COLO829 (cell line): Measurements from ENCODE around the gene SRPK3.
"Not testable (repeated sequence)": the region's sequence is repeated elsewhere in the genome, so short reads cannot be mapped to it uniquely, and the experiment has no call there.

ENCODE experiments used
- DNase-seq: peaks from one replicate; pipeline ENCODE4 v3.0.0; 2012; ENCODE audit warnings: low spot score

SRPK3 gene

DNA sequence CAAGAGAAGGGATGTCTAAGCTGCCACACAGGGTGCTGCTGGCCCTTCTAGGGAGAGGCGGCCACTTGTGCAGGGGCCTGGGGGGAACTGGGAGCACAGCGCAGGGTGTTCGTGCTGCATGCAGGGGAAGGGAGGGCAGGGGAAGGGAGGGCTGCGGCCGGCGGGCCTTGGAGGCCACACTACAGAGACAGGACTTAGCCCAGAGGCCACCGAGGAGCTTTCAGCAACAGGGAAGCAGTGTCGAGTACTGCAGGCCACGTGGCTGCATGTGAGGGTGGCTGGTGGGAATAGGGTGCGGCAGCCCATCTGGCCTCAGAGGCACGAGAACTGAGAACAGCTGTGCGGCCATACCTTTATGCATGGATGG lies 35.8 kb upstream of the SRPK3 start:
- DNase-seq: not testable (repeated sequence)

DNA sequence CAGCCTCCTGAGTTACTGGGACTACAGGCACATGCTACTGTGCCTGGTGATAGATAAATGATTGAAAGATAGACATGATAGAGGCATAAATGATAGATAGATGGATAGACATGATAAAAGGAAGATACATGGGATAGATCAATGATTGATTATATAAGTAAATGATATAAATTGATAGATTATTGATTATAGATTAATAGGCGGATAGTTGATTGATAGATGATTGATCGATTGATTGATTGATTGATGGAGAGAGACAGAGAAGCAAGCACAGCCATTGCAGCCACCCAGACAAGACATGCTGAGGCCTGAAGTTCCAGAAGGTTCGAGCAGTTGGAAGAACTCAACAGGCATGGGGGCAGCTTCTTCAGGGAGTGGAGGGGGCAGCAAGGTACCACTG lies 34.5 kb upstream of the SRPK3 start:
- no peak for DNase-seq

DNA sequence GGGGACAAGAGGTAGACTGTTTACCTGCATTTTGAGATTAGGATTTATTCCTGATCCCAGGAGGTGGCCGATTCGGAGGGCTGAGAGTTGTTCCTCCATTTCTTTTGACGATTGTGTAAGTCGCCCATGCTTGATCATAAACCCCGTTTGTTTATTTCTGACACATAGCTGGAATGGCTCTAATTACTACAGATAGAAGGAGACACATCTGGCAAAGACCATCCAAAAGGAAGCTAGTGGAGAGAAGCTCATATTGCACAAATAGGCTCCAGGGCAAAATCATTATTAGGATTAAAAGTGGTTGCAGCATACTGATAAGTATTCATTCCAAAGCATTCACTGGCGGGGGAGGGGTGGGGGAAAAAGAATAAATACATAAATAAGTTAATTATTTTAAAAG lies 33.9 kb upstream of the SRPK3 start:
- DNase-seq: not testable (repeated sequence)

DNA sequence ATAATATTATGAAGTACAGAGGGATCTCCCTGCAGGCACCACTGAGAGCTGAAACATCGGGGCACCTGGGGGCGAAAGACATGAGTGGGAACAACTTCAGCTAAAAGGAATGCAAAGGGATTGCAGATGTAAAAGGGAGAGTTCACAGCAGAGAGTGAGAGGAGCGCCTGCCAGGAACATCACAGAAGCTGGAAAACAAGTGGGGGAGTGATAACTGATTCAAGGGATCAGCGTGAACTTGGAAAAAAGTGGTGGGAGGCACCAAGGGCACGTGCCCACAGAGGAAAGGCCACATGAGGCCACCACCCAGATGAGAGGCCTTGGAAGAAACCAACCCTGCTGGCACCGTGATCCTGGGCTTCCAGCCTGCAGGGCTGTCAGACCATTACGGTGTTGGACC lies 31.8 kb upstream of the SRPK3 start:
- not testable (repeated sequence) for DNase-seq

DNA sequence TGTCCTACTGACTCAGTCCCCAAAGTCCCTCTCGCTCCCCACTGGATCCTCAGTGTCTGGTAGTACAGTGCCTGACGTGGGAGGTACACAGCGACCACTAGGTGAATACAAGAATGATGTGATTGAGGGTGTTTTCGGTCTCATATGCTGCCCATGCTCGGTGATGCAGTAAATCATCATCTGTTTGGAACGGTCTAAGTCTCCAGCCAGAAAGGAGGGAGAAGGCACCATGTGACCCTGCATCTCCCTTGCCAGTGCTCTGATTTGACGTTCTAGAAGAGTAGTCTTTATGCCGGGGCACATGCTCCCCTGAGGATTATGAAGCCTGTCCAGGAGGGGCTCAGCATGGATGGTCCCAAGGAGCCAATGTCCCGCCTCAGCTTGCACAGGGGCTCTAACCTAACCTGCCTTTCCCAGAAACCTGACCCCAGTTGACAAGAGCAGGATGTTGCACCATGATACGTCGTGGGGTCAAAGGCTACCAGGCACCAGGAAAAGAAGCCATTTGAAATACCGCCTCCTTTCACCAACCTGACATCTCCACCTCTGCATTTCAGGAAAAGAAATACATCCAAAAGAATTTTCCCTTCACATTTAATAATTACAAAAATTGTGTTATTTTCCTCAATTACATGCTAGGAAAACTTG lies 30.6 kb upstream of the SRPK3 start:
- no peak for DNase-seq

DNA sequence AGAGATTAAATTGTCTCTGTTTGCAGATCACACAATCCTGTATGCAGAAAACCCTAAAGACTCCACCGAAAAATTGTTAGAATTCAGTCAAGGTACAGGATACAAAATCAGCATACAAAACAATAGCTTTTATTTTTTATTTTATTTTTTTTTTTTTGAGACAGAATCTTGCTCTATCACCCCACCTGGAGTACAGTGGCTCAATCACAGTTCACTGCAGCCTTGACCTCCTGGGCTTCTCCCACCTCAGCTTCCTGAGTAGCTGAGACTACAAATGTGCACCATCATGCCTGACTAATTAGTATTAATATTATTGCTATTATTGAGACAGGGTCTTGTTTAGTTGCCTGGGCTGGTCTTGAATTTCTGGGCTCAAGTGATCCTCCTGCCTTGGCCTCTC lies 25.7 kb upstream of the SRPK3 start:
- DNase-seq: no peak

DNA sequence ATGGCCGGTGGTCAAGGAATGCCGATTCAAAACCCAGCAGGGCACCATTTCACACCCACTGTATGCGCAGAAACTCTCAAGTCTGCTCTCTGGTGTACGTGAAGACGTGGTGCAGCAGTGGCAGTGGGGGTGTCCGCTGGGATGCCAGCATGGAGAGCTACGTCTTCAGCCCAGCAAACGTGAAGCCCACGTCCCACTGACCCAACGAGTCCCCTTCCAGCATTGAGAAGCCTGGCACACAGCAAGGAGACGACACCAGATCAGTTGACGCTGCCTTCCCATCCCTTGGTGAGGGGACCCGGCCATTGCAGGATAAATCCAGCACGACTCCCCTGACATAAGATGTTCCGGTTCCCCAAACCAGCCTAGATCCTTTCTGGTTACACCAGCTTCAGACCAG lies 19.0 kb upstream of the SRPK3 start:
- DNase-seq: no peak

DNA sequence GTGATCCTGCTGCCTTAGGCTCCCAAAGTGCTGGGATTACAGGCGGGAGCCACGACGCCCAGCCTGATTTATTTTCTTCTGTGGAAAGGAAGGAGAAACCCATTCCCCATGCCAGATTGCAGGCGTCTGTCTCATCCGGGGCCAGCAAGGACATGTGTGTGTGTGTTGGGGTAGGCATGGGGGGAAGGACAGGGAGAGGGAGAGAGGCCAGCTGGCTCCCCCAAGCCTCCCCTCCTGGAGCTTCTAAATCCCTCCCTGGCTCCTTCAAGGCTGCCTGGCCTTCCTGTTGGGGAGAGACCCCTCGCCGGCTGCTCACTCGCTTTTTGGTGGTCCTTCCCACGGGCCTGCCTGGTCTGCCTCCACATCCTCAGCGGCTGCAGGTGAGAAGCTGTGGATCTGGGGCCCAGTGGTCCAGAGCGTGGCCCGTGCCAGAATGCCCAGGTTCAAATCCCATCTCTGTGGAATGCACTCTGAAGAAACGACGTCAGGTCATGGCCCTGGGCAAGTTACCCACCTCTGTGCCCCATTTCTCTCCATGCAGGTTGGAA lies 18.1 kb upstream of the SRPK3 start:
- DNase-seq: no peak

DNA sequence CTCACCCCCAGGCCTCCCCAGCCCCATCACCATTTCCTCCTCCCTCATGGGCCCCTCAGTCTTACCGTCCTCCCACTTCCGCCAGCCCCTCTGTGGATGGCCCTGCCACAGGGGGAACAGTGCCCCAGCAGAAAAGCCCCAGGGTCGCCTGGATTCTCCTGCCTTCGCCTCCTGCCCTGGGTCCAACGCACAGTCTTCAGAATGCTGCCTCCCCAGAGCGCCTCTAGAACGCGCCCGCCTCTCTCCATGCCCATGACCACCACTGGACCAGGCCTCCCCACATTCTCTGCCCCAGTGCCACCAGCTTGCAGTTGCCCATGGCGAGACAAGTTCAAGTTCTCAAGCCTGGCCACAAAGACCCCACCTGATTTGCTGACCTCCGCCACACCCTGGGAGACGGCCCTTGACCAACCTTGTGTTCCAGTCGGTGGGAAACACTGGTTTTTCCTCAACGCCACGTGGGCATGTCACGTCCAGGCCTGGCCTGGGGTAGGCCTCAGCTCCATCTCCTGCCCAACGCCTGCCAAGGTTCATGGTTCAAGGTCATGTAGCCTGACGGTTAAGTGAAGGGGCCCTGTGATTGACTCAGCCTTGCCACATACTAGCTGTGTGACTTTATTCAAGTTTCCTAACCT lies 17.4 kb upstream of the SRPK3 start:
- DNase-seq: no peak

DNA sequence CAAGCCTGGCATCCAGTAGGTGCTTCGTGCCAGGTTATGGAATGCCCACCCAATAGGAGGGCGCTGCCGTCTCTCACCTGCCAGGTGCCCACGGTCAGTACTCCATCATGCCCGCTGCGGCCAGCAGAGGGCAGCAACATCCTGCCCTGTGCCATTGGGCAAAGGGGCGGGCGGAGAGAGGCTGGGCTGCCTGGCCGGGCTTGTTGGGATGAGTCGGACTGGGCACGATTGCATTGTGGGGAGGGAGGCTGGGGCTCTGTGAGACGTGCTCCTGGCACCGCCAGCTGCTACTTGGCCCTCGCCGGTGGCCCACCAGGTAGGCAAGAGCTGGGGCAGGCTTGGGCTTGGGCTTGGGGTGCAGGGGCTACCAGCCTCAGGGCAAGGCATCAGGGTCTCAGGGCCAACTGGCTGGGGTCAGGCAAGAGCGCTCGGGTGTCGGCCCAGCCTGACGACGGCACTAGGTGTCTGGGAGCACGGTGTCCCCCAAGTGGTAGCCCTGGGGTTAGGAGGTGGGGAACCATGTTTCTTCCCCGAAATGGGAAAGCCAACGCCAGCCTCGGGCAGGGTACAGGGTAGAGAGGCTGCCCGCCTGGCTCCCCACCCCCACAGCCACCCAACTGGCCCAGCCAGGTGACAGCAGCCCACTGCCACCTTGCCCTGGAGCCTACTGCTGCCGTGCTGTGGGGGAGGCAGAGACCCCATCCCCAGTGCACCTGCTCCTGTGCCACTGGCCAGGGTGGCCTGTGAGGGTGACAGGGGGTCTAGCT lies 16.7 kb upstream of the SRPK3 start, which contains the start of gene PLXNB3:
TSS of gene PLXNB3 (plus strand) at position 261 of the 767 bp plus-strand sequence. CDS start 1,287 bp downstream, outside the sequence.
- peak; percentile 79 for DNase-seq

DNA sequence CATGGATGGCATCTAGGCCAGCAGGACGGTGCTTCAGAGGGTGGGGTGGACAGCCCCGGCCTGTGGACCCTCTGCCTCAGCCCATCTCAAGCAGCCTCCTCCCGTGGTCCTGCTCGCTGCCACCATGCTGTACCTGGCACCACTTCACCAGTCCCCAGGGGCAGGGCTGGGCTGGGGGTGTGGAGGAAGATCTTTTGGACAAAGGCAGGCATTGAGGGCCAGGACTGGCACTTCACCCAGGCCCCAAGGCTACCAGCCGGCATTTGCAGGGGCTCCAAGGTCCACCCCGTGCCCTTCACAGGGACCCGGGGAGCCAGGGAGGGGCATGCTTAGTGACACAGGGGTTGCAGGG lies 16.1 kb upstream of the SRPK3 start:
- peak; percentile 35 for DNase-seq

DNA sequence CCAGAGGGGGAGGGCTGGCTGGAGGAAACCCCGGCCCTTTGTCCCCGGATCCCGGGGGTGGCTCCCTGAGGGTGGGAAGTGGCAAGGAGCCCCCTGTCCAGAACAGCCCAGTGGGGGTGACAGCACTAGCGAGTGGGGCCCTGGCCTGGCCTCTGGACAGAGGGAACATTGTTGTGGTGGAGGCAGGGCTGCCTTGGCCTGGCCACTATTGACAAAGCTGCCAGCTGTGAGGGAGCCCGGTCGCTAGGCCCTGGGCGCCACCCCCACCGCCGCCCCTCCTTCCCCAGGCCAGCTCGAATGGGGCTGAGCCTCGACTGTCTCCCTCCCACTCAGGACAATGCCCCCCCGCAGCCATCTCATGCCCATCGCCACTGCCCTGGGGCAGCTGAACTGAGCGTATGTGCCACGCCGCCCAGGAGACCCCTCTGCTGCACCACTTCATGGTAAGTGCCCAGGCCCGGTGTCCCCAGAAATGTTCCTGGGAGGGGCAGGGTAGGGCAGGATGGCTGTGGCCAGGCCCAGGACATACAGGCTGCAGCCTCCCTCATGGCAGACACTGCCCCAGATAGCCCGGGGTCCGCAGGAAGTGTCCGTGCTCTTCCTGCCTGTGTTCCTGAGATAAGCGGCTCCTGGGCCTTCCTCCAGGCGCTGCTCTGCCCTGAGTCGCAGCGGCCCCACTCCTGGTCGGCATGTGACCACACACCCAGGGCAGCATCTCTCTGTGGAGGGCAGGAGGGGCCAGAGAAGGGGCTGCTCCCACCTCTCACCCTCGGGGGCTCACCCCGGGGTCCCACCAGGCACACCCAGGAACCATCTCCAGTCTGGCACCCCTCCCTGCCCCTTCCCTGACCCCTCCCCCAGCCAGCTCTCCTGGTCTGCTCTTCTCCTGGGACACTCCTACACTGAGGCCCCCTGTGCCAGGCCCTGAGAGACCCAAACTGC lies 15.4 kb upstream of the SRPK3 start:
- peak; percentile 46 for DNase-seq

DNA sequence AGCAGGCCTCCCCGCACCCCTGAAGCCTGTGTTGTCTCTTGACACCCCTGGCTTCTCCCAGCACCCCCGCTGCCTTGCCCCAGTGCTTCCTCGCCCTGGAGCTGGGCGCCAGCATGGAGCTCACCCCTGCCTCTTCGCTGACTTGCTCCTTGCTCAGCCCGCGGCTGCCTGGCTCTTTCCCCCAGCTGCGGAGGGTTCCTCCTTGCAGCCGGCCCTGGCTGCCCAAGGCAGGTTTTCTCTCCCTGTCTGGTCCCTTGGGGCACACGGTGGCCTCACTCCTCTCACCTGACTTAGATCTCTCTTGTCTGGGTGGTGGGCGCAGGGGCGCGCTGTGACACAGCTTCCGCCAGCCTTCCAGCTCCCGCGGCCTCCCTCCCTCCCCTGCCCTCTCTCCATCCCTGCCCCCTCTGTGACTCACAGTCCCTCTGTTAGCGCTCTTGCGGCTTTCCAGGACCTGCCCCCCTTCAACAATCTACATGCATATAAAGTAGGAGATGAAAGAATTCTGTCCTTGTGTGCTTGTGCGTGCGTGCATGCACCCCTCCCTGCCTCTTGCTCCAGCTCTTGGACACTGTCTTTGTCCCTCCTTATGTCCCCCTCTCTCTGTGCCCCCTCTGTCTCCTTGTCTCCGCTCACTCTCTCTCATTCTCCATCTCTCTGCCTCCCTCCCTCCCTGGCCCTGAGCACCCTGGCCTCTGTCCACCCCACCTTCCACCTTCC lies 14.6 kb upstream of the SRPK3 start:
- peak; percentile 65 for DNase-seq

DNA sequence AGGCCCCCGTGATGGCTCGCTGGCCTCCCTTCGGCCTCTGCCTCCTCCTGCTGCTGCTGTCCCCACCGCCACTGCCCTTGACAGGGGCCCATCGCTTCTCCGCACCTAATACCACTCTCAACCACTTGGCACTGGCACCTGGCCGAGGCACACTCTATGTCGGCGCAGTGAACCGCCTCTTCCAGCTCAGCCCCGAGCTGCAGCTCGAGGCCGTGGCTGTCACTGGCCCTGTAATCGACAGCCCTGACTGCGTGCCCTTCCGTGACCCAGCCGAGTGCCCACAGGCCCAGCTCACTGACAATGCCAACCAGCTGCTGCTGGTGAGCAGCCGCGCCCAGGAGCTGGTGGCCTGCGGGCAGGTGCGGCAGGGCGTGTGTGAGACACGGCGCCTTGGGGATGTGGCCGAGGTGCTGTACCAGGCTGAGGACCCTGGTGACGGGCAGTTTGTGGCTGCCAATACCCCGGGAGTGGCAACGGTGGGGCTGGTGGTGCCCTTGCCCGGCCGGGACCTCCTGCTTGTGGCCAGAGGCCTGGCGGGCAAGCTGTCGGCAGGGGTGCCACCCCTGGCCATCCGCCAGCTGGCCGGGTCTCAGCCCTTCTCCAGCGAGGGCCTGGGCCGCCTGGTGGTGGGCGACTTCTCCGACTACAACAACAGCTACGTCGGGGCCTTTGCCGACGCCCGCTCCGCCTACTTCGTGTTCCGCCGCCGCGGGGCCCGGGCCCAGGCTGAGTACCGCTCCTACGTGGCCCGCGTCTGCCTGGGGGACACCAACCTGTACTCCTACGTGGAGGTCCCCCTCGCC lies 13.8 kb upstream of the SRPK3 start:
- DNase-seq: no peak

DNA sequence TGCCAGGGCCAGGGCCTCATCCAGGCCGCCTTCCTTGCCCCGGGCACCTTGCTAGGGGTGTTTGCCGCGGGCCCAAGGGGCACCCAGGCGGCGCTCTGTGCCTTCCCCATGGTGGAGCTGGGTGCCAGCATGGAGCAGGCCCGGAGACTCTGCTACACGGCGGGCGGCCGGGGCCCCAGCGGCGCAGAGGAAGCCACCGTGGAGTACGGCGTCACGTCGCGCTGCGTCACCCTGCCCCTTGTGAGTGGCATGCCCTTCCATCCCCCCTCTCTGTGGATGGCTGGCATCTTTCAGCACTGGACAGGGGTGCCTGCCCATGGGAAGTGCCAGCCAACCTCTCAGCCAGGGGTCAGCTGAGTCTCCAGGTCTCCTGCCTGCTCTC lies 13.2 kb upstream of the SRPK3 start:
- DNase-seq: no peak

DNA sequence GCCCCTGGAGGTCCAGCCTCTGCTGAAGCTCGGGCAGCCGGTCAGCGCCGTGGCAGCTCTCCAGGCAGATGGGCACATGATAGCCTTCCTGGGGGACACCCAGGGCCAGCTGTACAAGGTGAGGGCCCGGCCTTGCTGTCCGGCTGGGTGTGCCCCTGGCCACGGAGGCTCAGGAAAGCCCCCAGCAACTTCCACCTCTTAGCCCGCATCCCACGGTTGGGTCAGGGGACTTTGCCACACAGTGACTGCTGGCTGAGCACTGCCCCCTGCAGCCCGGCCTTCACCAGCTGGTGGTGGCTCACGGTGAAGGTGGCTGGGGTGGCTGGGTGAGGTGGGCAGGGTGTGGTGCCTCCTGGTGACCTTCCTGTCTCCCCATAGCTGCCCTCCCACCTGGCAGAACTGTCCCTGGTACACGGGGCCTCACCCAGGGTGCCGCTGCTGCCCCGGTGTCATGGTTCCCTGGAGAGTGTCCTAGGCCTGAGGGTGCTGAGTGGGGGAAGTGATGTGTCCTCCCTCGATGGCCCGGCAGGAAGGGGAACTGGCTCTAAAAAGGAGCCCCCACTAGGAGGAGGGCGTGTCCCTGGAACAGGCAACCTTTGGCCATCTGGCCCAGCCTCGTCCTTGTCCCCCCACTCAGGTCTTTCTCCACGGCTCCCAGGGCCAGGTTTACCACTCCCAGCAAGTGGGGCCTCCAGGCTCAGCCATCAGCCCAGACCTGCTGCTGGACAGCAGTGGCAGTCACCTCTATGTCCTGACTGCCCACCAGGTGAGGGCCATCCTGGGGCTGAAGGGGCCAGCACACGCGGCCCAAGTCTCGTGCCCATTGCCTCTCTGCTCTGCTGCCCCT lies 12.3 kb upstream of the SRPK3 start:
- no peak for DNase-seq

DNA sequence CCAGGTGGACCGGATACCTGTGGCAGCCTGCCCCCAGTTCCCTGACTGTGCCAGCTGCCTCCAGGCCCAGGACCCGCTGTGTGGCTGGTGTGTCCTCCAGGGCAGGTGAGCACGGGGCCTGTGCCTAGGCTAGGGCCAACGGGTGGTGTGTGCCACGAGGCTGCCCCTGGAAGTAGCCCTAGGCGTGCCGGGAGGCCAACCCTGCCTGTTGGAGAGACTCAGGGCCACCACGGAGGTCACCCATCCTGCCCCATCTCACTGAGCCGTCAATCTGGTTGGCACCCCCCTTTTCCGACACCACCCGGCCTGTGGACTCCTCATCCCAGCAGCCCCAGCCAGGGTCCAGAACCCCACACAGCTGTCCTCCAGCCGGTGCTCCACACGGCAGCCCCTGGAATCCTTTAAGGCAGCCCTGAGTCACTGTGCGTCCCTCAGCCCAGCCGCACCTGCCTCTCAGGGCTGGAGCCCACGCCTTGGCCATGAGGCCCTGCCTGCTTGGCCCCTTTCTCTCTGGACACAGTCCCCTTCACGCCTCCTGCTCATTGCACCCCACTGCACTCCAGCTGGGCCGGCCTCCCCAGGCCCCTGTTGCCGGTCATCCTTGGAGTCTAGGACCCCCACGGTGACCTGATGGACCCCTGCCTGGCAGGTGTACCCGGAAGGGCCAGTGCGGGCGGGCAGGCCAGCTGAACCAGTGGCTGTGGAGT lies 11.5 kb upstream of the SRPK3 start:
- no peak for DNase-seq

DNA sequence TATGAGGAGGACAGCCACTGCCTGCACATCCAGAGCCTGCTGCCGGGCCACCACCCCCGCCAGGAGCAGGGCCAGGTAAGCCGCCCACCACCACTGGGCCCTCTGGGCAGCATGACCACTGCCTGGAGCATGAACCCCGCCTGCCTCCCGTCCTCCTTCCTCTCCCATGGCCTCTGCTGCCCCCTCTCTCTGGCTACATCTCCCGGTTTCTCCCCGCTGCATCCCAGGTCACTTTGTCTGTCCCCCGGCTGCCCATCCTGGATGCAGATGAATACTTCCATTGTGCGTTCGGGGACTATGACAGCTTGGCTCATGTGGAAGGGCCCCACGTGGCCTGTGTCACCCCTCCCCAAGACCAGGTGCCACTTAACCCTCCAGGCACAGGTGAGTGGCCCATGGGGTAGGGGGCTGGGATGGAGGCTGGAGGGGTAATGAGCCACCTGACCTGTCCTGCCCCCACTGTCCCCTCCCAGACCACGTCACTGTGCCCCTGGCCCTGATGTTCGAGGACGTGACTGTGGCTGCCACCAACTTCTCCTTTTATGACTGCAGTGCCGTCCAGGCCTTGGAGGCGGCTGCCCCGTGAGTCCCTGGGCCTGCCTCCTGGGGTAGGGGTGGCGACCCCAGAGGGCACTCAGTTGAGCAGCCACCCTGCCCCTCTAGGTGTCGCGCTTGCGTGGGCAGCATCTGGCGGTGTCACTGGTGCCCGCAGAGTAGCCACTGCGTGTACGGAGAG lies 10.8 kb upstream of the SRPK3 start:
- no peak for DNase-seq
